Right lobe of liver (tissue), 6 donors: Measurements from ENCODE around the gene NQO1. TPM values are rescaled to one million over a fixed set of nuclear protein-coding genes. Genes with fewer than 3 reads are reported as not detected.

Experiments used
- ATAC-seq, 4 donors: fragments of 200-7000 bp; cut with Tn5 transposase; one replicate each; pipeline ENCODE4 v1.9.1; 2020; ENCODE audit warnings: mild to moderate bottlenecking in 4 of 4, moderate library complexity in 4 of 4
- DNase-seq, 3 donors: peaks; one replicate each; pipeline ENCODE4 v3.0.0-alpha.2; 2020
- H3K27ac ChIP-seq, 3 donors: fragments of 200-600 bp; one replicate each; pipeline ENCODE4 v1.8.0; 2022
- H3K27me3 ChIP-seq, 2 donors: fragments of 200-600 bp; one replicate each; pipeline ENCODE4 v1.8.0; 2022
- H3K36me3 ChIP-seq, 4 donors: fragments of 200-600 bp; sonication (generic) in 1 of 4; one replicate each; pipeline versions ENCODE4 v1.5.1 to v1.8.0; 2017 to 2022; ENCODE audit warnings: control low read depth in 1 of 4
- H3K4me1 ChIP-seq, 4 donors: fragments of 200-600 bp; sonication (generic) in 1 of 4; one replicate each; pipeline versions ENCODE4 v1.5.1 to v1.8.0; 2017 to 2022; ENCODE audit warnings: control low read depth in 1 of 4
- H3K4me3 ChIP-seq, 3 donors: fragments of 200-600 bp; one replicate each; pipeline ENCODE4 v1.8.0; 2022
- H3K9me3 ChIP-seq, 4 donors: fragments of 200-600 bp; sonication (generic) in 1 of 4; one replicate each; pipeline versions ENCODE4 v1.5.1 to v1.8.0; 2017 to 2022; ENCODE audit warnings: control low read depth in 1 of 4
- POLR2A ChIP-seq: fragments of 450-650 bp; IDR thresholded peaks from one replicate; pipeline ENCODE4 v1.6.1; 2017; ENCODE audit warnings: antibody characterized with exemption, mild to moderate bottlenecking
- WGBS: methylation state at CpG from one replicate; pipeline ENCODE4 v1.1.6; 2018; ENCODE audit warnings: low coverage, low lambda C conversion rate; ENCODE audit not compliant: insufficient coverage; ENCODE audit errors: missing lambda C conversion rate; 5-methylcytosine and 5-hydroxymethylcytosine counted together
- intact Hi-C, 2 donors: fragments of 100-400 bp; cut with DNase I; formaldehyde crosslinking; loops; one replicate each; pipeline versions ENCODE4 v1.11.2 to v1.14.1; 2022
- total RNA-seq, 6 experiments: library from RNA; depleted of rRNA in 2 of 6; stranded (reverse); fragments of >200 nt in 2 of 6; fragmentation: NEBNext Ultra II Directional in 3 of 6; extraction: Animal tissue kit (Norgen Biotek cat#: 25700) in 3 of 6; gene quantifications; one replicate each; pipeline versions ENCODE4 v1.1.0 to v1.2.4, GENCODE V29; 2016 to 2023
- TF ChIP-seq, protein P1 (sequence below), 4 donors: fragments of 200-600 bp in 3 of 4; fragments of 450-650 bp in 1 of 4; IDR thresholded peaks; one replicate each; pipeline versions ENCODE4 v1.5.1 to v1.8.0; 2016 to 2022; ENCODE audit warnings: antibody characterized with exemption in 4 of 4, mild to moderate bottlenecking in 2 of 4
- donor health status: DM: no; HTN: yes; CAD: no.
- donor health status: DM: no; HTN: no; CAD: no.
- donor health status: DM: no; HTN: no; CAD: no.
- donor health status: DM: no; HTN: yes; CAD: no.
- donor health status: DM: no; HTN: yes; CAD: no.

The NQO1 gene
- total RNA-seq, 6 experiments from 2014 or later, result 1.5 to 26.6 (median 8.5) TPM

GRCh38 chr16:69754469-69755310 is 28.3 kb upstream of the NQO1 start, which contains the start of gene NOB1:
Gene NOB1, minus strand, starts transcription at chr16:69754926. Its CDS starts 16 bp downstream, at chr16:69754910.
- H3K4me1 ChIP-seq, result peaks cover 0 to 11% (median 3%) of the 10 kb centered on the region in 4 donors
- H3K36me3 ChIP-seq, result peaks cover 0 to 18% (median 6%) of the 10 kb centered on the region in 4 donors
- peak; percentile 64 for TF ChIP-seq POLR2A
- TF ChIP-seq, protein P1, sequence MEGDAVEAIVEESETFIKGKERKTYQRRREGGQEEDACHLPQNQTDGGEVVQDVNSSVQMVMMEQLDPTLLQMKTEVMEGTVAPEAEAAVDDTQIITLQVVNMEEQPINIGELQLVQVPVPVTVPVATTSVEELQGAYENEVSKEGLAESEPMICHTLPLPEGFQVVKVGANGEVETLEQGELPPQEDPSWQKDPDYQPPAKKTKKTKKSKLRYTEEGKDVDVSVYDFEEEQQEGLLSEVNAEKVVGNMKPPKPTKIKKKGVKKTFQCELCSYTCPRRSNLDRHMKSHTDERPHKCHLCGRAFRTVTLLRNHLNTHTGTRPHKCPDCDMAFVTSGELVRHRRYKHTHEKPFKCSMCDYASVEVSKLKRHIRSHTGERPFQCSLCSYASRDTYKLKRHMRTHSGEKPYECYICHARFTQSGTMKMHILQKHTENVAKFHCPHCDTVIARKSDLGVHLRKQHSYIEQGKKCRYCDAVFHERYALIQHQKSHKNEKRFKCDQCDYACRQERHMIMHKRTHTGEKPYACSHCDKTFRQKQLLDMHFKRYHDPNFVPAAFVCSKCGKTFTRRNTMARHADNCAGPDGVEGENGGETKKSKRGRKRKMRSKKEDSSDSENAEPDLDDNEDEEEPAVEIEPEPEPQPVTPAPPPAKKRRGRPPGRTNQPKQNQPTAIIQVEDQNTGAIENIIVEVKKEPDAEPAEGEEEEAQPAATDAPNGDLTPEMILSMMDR (IDR thresholded peaks at IDR 0.05), result peak in 3 of 4 donors; percentile 96 to 100 (median 98)
- ATAC-seq (peak; percentile 98 to 99 (median 99)), DNase-seq (peak; percentile 97 to 98 (median 97))
- H3K9me3 ChIP-seq, result no peaks in the 10 kb centered on the region
- intact Hi-C loops, result loop anchor here in 1 of 2 donors (10.0 kb wide), 1 partner anchor 360 kb away; no protein-coding TSS in a partner anchor
- H3K27ac ChIP-seq, result peak within 1 kb of the TSS; percentile 24 to 59 (median 34)
- 0% methylated on average over 23 of the region's 58 CpGs for WGBS
- H3K4me3 ChIP-seq, result peak within 1 kb of the TSS; percentile 66 to 89 (median 82)
- no peaks in the 10 kb centered on the region for H3K27me3 ChIP-seq

DNA sequence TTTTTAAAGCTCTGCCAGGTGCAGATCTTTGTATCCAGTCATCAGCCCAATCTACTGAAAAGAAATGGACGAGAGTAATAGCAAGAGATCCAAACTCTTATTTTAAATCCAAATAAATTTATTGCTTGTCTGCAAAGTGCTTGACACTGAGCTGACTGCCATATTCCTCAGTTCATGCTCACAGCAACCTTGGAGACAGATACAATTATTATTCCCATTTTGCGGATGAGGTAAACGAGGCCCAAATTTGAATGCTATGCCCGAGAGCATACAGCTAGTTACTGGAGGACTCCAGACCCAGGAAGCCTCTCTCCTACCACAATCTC is 27.7 kb upstream of the NQO1 start:
- Histone ChIP-seq H3K27me3 (no peaks in the 10 kb centered on the region), H3K4me3 (peak overlapping the region; percentile 66 to 89 (median 82)), H3K9me3 (no peaks in the 10 kb centered on the region), H3K36me3 (peaks cover 4 to 23% (median 9%) of the 10 kb centered on the region in 4 donors), H3K27ac (peak overlapping the region; percentile 24 to 59 (median 34)), H3K4me1 (peaks cover 0 to 11% (median 3%) of the 10 kb centered on the region in 4 donors)
- 19% methylated on average over 4 of the region's 4 CpGs for WGBS
- no peak for TF ChIP-seq POLR2A
- TF ChIP-seq, protein P1 (IDR thresholded peaks at IDR 0.05), result no peak
- intact Hi-C loops, result loop anchor here in 1 of 2 donors (10.0 kb wide), 1 partner anchor 359 kb away; no protein-coding TSS in a partner anchor
- no peak for DNase-seq
- no peak for ATAC-seq

DNA sequence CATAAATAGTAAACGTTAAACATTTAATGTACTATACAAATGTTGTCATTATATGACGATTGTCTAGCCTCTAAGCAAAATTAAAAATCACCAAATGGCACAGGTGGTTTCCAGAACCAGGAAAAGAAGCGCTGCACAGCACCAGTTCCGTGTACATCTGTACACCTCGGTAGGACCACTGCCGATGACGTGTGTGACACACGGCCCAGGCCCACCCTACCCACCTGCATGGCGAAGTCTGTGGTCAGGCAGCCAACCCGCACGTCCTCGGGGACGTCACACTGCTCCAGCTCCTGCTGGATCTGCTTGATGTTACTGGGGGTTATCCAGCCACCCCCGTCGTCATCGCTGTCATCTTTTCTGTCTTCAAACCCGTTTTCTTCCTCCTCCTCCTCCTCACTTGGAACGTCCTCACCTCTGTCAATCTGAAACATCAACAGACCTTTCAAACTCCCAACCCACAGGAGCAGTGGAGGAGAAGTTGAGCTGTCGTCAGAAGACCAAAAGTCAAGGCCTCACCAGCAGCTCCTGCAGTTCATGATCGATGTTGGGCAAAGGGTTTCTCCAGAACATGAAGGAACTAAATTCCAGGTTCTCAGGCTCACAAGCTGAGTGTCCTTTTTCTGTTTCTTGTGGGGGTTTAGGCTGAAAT is 22.5 kb upstream of the NQO1 start:
- Histone ChIP-seq H3K4me3 (no peak overlapping the region), H3K9me3 (no peaks in the 10 kb centered on the region), H3K4me1 (peaks cover 0 to 9% (median 2%) of the 10 kb centered on the region in 4 donors), H3K27me3 (no peaks in the 10 kb centered on the region), H3K36me3 (peaks cover 6 to 71% (median 42%) of the 10 kb centered on the region in 4 donors), H3K27ac (no peak overlapping the region)
- intact Hi-C loops, result no loop called here
- ATAC-seq, result no peak
- WGBS, result 89% methylated on average over 12 of the region's 20 CpGs
- no peak for DNase-seq
- no peak for TF ChIP-seq POLR2A
- TF ChIP-seq, protein P1 (IDR thresholded peaks at IDR 0.05), result no peak

DNA sequence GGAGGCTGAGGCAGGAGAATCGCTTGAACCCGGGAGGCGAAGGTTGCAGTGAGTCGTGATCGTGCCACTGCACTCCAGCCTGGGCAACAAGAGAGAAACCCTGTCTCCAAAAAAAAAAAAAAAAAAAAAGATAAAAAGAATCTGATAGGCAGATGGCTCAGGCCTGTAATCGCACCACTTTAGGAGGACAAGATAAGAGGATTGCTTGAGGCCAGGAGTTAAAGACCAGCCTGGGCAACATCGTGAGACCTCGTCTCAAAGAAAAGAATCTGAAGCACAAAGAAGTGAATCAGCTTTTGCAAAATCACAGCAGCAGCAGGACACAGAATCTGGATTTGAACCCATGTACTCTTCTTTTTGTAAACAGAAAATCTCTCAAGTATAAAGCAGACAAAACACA is 20.8 kb upstream of the NQO1 start:
- Histone ChIP-seq H3K36me3 (peaks cover 6 to 85% (median 43%) of the 10 kb centered on the region in 4 donors), H3K4me1 (no peaks in the 10 kb centered on the region), H3K4me3 (no peak overlapping the region), H3K27ac (no peak overlapping the region), H3K27me3 (no peaks in the 10 kb centered on the region), H3K9me3 (peaks cover 0 to 3% (median 0%) of the 10 kb centered on the region in 4 donors)
- no peak for ATAC-seq
- no peak for DNase-seq
- intact Hi-C loops, result no loop called here
- no peak for TF ChIP-seq POLR2A
- TF ChIP-seq, protein P1 (IDR thresholded peaks at IDR 0.05), result no peak
- WGBS, result 93% methylated on average over 8 of the region's 8 CpGs
